ENCODE measurements around the gene CCDC81. TPM values are rescaled to one million over a fixed set of nuclear protein-coding genes. Genes with fewer than 3 reads are reported as not detected.

Gene CCDC81
- total and polyA plus RNA-seq, 9 of the 15 experiments (the other 6 are each of a cell fraction or from before 2014, with no cell fraction given): 0.16 to 1.0 (median 0.41) TPM

DNA sequence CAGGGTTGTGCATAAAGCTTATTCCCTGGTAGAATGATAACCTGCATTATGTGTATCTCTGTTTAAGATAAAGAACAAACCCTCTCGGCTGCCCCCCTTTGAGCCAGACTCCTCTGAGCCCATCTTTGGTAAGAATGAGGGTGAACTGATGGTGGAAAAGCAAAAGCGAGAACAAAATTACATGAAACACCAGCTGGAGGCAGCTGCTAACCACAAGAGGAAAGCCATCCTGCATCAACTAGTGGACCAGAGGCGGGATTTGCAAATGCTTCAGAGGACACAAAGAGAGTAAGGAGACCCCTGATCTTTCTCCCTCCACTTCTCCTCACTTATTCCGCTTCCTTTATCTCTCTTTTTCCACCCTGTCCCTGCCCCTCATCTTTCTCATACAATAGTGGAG is 40.3 kb downstream of the CCDC81 start (continued):
- TF ChIP-seq, protein P1, sequence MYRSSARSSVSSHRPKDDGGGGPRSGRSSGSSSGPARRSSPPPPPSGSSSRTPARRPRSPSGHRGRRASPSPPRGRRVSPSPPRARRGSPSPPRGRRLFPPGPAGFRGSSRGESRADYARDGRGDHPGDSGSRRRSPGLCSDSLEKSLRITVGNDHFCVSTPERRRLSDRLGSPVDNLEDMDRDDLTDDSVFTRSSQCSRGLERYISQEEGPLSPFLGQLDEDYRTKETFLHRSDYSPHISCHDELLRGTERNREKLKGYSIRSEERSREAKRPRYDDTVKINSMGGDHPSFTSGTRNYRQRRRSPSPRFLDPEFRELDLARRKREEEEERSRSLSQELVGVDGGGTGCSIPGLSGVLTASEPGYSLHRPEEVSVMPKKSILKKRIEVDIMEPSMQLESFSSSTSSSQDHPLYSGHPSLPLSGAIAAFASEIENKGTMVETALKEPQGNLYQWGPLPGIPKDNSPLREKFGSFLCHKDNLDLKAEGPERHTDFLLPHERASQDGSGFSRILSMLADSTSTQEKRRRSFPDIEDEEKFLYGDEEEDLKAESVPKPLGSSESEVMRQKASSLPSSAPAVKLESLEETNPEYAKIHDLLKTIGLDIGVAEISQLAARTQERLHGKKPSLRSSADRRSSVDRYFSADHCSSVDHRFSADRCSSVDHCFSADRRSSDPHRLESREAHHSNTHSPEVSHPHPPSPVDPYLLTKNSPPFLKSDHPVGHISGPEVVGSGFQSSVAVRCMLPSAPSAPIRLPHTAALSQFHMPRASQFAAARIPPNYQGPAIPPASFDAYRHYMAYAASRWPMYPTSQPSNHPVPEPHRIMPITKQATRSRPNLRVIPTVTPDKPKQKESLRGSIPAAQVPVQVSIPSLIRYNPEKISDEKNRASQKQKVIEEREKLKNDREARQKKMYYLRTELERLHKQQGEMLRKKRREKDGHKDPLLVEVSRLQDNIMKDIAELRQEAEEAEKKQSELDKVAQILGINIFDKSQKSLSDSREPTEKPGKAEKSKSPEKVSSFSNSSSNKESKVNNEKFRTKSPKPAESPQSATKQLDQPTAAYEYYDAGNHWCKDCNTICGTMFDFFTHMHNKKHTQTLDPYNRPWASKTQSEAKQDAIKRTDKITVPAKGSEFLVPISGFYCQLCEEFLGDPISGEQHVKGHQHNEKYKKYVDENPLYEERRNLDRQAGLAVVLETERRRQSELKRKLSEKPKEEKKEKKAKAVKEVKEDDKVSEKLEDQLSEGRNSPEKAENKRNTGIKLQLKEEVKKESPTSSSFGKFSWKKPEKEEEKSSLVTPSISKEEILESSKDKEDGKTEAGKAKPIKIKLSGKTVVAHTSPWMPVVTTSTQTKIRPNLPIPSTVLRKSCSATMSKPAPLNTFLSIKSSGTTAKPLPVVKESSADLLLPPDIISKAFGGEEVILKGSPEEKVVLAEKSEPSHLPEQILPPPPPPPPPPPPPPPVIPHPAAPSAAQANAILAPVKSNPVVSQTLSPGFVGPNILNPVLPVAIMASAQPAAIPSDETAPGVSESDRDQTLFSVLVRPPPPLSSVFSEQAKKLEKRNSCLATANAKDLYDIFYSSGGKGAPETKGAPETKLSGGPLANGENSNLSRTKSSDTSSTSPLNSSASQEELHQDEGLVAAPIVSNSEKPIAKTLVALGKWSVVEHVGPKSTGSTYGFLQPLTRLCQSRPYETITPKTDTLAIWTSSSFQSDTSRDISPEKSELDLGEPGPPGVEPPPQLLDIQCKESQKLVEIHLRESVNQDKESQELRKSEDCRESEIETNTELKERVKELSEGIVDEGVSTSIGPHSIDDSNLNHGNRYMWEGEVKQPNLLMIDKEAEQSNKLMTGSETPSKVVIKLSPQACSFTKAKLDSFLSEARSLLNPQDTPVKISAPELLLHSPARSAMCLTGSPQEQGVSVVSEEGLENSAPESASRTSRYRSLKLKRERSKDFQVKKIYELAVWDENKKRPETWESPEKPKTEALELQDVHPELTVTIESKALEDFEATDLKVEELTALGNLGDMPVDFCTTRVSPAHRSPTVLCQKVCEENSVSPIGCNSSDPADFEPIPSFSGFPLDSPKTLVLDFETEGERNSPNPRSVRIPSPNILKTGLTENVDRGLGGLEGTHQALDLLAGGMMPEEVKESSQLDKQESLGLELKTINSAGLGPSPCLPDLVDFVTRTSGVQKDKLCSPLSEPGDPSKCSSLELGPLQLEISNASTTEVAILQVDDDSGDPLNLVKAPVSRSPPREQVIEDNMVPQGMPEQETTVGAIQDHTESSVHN (IDR thresholded peaks at IDR 0.05; ENCODE audit: borderline replicate concordance in 1 of 2, low read depth in 1 of 2): no peak
- TF ChIP-seq, protein P2, sequence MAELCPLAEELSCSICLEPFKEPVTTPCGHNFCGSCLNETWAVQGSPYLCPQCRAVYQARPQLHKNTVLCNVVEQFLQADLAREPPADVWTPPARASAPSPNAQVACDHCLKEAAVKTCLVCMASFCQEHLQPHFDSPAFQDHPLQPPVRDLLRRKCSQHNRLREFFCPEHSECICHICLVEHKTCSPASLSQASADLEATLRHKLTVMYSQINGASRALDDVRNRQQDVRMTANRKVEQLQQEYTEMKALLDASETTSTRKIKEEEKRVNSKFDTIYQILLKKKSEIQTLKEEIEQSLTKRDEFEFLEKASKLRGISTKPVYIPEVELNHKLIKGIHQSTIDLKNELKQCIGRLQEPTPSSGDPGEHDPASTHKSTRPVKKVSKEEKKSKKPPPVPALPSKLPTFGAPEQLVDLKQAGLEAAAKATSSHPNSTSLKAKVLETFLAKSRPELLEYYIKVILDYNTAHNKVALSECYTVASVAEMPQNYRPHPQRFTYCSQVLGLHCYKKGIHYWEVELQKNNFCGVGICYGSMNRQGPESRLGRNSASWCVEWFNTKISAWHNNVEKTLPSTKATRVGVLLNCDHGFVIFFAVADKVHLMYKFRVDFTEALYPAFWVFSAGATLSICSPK (IDR thresholded peaks at IDR 0.05; ENCODE audit: borderline replicate concordance): no peak
- TF ChIP-seq WHSC1 (IDR thresholded peaks at IDR 0.05; ENCODE audit: low read length): no peak
